ENCODE measurements around the gene ADAM12.
"Not testable (repeated sequence)": the region's sequence is repeated elsewhere in the genome, so short reads cannot be mapped to it uniquely, and the experiment has no call there.

The ADAM12 gene

GRCh38 chr10:126374435-126374834, 13.8 kb downstream of the ADAM12 start:
- no peak for DNase-seq (ENCODE audit: low read depth in 2 of 2, low spot score in 1 of 2)

- DNase-seq (ENCODE audit: low read depth in 2 of 2, low spot score in 1 of 2): no peak
Measured at GRCh38 chr10:126373972-126374371, 14.3 kb downstream of the ADAM12 start.

GRCh38 chr10:126373147-126373546, 15.1 kb downstream of the ADAM12 start:
- no peak for DNase-seq (ENCODE audit: low read depth in 2 of 2, low spot score in 1 of 2)

DNA sequence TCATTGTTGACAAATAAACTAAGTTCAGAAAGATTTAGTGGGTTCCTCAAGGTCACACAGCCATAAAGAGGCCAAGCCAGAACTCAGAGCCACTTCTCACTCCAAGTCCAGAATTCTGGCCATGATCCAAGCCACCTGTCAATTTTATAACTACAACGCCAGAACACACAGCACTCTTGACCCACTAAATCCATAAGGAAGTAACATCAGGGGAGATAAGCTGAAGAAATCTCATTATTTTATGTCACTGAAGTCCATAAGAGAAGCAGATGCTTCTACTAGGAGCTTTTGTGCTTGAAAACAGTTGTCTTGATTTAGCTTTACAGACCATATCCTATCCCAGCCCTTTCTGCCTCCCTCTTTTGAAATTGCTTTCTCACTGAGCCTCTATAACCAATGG, 15.9 kb downstream of the ADAM12 start:
- no peak for DNase-seq (ENCODE audit: low read depth in 2 of 2, low spot score in 1 of 2)

GRCh38 chr10:126369125-126369710, 19.1 kb downstream of the ADAM12 start:
- no peak for DNase-seq (ENCODE audit: low read depth in 2 of 2, low spot score in 1 of 2)

GRCh38 chr10:126357169-126357568, 31.1 kb downstream of the ADAM12 start:
- DNase-seq (ENCODE audit: low read depth in 2 of 2, low spot score in 1 of 2): no peak

GRCh38 chr10:126353666-126354065, 34.6 kb downstream of the ADAM12 start:
- no peak for DNase-seq (ENCODE audit: low read depth in 2 of 2, low spot score in 1 of 2)

- DNase-seq (ENCODE audit: low read depth in 2 of 2, low spot score in 1 of 2): no peak
Measured at GRCh38 chr10:126352453-126352852, 35.8 kb downstream of the ADAM12 start.

DNA sequence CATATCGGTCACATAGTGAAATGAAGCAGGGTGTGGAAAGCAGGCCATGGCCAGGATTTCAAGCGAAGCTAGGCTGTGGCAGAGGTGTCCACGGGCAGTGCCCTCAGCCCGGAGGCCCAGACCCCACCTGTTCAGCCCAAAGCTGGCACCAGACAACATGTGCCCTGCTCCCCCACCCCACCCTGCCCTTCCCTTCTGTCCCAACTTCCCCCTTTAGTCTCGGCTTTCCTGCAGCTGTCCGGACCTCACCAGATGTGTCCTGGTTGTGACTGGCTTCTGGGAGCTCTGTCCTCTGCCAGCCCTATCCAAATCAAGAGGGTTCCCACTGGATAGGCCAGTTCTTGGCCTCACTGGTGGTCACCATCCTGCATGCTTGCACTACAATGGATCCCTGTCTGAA, 37.3 kb downstream of the ADAM12 start:
- no peak for DNase-seq (ENCODE audit: low read depth in 2 of 2, low spot score in 1 of 2)

DNA sequence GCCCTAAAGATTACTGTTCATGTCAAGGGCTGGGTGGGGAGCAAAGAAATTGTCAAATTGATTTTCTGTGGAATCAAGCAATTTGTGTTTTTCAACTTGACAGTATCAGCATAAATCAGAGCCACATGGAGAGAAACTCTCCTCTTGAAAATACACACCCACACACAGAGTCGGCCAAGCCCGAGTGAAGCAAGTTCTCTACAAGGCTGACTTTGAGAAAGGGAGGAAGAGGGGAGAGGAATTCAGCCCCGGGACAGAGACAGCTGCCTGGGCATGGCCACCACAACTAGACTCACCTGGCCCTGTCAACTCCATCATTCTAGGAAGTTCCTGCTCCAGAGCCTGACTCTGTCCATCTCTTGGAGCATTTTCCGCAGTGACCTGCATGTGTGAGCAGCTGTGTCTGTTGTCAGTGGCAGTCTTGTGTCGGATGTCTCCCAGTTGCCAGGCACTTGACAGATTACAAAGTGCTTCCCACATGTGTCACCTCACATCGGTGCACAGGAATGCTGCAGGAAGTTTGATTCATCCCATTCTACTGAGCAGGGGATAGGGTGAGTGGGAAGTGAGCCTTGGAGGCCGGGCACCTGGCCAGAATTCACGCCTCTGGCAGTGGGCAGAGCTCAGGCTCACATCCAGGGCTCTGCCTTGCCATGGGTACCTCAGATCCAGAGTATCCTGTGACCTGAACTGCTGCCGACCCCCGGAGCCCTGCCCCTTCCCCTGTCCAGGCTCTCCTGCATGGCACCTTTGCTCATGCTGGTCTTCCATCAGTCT, 37.9 kb downstream of the ADAM12 start:
- no peak for DNase-seq (ENCODE audit: low read depth in 2 of 2, low spot score in 1 of 2)

- no peak for DNase-seq (ENCODE audit: low read depth in 2 of 2, low spot score in 1 of 2)
Measured at GRCh38 chr10:126349676-126350075, 38.6 kb downstream of the ADAM12 start.

DNA sequence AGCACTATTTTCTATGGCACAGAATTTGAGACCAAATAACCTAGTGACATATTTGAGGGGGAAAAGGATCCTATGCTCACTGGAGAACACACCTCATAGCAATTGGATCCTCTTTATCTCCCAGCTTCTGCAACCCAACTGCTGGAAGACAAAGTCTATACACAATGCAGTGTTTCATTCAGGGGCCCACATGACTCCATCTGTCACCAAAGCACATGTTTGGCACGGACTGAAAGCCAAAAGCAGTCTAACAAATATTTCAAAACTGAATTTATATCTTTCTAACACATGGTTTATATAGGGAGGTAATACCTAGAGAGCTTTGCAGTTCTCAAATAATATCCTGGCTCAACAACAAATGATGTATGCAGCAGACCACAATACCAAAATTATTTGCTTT, 39.2 kb downstream of the ADAM12 start:
- no peak for DNase-seq (ENCODE audit: low read depth in 2 of 2, low spot score in 1 of 2)

- DNase-seq (ENCODE audit: low read depth in 2 of 2, low spot score in 1 of 2): not testable (repeated sequence)
Measured at GRCh38 chr10:126343496-126343895, 44.8 kb downstream of the ADAM12 start.

GRCh38 chr10:126342680-126343079, 45.6 kb downstream of the ADAM12 start:
- no peak for DNase-seq (ENCODE audit: low read depth in 2 of 2, low spot score in 1 of 2)

- no peak for DNase-seq (ENCODE audit: low read depth in 2 of 2, low spot score in 1 of 2)
Measured at GRCh38 chr10:126341491-126341890, 46.8 kb downstream of the ADAM12 start.

DNA sequence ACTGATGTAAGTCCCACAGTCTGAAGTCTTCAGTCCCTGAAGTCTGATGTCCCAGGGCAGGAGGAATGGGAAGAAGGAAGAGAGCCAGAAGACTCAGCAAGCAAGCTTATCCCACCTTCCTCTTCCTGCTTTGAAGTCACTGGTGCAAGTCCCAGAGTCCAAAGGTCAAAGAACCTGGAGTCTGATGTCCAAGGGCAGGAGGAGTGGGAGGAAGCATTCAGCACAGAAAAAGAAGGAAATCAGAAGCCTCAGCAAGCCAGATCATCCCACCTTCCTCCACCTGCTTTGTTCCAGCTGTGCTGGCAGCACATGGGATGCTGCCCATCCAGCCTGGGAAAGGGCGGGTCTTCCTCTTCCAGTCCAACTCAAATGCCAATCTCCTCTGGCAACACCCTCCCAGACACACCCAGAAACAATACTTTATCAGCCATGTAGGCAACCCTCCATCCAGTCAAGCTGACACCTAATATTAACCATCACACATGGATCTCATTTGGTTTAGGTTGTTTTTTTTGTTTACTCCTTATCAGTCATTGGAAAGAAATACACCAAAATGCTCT, 50.9 kb downstream of the ADAM12 start:
- DNase-seq (ENCODE audit: low read depth in 2 of 2, low spot score in 1 of 2): no peak

- no peak for DNase-seq (ENCODE audit: low read depth in 2 of 2, low spot score in 1 of 2)
Measured at GRCh38 chr10:126336801-126337200, 51.5 kb downstream of the ADAM12 start.

DNA sequence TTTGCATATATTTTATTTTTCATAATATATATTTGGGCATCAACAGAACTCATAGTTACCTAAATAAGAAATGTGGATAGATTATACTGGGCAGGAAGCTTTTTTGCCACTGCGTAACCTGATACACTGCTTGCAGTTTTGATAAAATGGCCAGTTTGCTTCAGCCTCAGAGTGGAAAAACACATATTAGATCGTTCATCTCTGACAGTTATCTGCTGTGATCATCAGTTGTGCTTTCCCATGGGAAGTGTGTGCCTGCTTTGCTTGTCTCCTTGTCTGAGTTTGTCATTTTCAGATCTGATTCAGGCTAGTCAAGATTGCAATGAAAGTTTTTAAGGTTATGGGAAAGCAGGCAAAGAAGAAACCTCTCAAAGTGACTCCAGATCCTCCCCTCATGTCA, 54.0 kb downstream of the ADAM12 start:
- DNase-seq (ENCODE audit: low read depth in 2 of 2, low spot score in 1 of 2): no peak

- DNase-seq (ENCODE audit: low read depth in 2 of 2, low spot score in 1 of 2): no peak
Measured at GRCh38 chr10:126332576-126332975, 55.7 kb downstream of the ADAM12 start.

DNA sequence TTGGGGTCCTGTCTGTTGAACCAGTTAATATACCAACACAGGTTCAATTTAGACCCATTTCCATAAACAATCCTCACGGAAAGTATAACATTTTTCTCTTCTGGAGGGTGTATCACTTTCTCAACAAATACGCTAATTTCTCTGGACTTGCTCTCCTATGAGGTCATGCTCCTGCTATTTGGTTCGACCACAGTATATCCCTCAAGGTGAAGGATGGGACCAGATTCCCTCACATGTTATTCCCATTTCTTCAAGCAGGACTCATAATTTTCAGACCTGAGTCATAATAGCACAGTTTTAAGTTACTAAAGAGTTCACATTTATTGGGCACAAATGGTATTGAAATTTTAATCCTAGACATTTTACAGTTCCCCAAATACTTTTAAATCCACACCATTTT, 57.2 kb downstream of the ADAM12 start:
- no peak for DNase-seq (ENCODE audit: low read depth in 2 of 2, low spot score in 1 of 2)

GRCh38 chr10:126324826-126325225, 63.5 kb downstream of the ADAM12 start:
- no peak for DNase-seq (ENCODE audit: low read depth in 2 of 2, low spot score in 1 of 2)

DNA sequence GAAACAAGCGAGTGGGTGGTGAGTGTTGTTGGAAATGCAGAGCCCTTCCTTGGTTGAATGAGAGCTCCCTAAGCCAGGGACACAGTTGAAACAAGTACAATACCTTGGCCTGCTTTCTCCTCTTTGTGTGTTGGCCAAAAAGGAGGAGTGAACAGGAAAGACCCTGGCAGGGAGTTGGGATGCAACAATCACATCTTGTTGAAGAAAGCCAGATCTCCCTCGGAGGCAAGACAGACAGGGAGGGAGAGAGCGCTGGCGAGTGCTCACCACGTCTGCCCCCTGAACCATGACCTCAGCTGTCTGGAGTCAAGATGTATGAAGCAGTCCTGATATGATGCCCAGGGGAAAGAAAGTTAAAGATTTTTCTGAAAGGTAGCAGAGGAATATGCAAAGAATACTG, 66.8 kb downstream of the ADAM12 start:
- no peak for DNase-seq (ENCODE audit: low read depth in 2 of 2, low spot score in 1 of 2)

DNA sequence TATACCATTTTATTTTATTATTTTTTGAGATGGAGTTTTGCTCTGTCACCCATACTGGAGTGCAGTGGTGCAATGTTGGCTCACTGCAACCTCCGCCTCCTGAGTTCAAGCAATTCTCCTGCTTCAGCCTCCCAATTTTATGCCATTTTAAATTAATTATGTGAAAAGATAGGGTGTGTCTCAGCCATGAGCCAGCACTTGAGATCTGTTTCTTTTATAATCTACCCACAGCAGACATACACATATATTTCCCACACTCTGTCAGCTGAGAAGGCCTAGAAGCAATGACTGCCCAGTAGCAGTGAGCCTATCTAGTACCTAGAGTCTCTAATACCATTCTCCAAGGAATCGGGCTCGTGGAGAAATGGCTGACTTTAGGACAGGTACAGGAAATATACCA, 70.5 kb downstream of the ADAM12 start:
- DNase-seq (ENCODE audit: low read depth in 2 of 2, low spot score in 1 of 2): no peak

Measured in stimulated activated CD8-positive, alpha-beta memory T cell treated with anti-CD3 and anti-CD28 coated beads, Interleukin-4, amount 100 ng/mL, for 4 hours (primary cell).